Naive thymus-derived CD4-positive, alpha-beta T cell (primary cell): ENCODE results near the gene FSTL3. TPM values are rescaled to one million over a fixed set of nuclear protein-coding genes. Genes with fewer than 3 reads are reported as not detected.
A peak's percentile ranks its signal among the peaks of the same experiment; 100 is the strongest.

Experiments
- ATAC-seq: fragments of 150-1000 bp; cut with Tn5 transposase; 2 replicates; pipeline ENCODE4 v1.10.0; 2021; ENCODE audit warnings: mild to moderate bottlenecking, moderate library complexity
- CTCF ChIA-PET: fragments of 350-600 bp; sonication (Branson Sonifier 250); formaldehyde crosslinking; loops from one replicate; lab custom pipeline; 2021; ENCODE audit warnings: antibody characterized with exemption; lab: Charles Lee
- POLR2A ChIA-PET: fragments of 350-600 bp; sonication (Branson Sonifier 250); formaldehyde crosslinking; loops from one replicate; lab custom pipeline; 2021; ENCODE audit warnings: antibody characterized with exemption, inconsistent platforms; lab: Charles Lee
- DNase-seq, 9 donors: peaks; one replicate each; pipeline versions ENCODE4 v3.0.0 to v3.0.0-alpha.2; 2020 to 2022; ENCODE audit warnings: mixed read lengths in 1 of 9
- H3K27ac ChIP-seq: one replicate; pipeline ENCODE4 v1.7.0; 2013; ENCODE audit warnings: mild to moderate bottlenecking, low read depth, low read length, moderate library complexity
- H3K27me3 ChIP-seq, 2 donors: one replicate each; pipeline ENCODE4 v1.7.0; 2013; ENCODE audit warnings: low read length in 2 of 2, mild to moderate bottlenecking in 2 of 2, moderate library complexity in 2 of 2; ENCODE audit not compliant: control insufficient read depth in 2 of 2, insufficient read depth in 2 of 2
- H3K36me3 ChIP-seq, 3 experiments: 1 replicate in 2 of 3; 2 replicates in 1 of 3; pipeline ENCODE4 v1.7.0; 2013; ENCODE audit warnings: low read length in 3 of 3, mild to moderate bottlenecking in 3 of 3, moderate library complexity in 1 of 3; ENCODE audit not compliant: insufficient read depth in 3 of 3, control insufficient read depth in 2 of 3
- H3K4me1 ChIP-seq, 2 donors: one replicate each; pipeline ENCODE4 v1.7.0; 2013; ENCODE audit warnings: low read length in 2 of 2, mild to moderate bottlenecking in 2 of 2, moderate library complexity in 1 of 2; ENCODE audit not compliant: control insufficient read depth in 2 of 2, insufficient read depth in 2 of 2
- H3K4me3 ChIP-seq: 2 replicates; pipeline ENCODE4 v1.7.0; 2013; ENCODE audit warnings: mild to moderate bottlenecking, low read length
- H3K9me3 ChIP-seq, 3 experiments: 1 replicate in 2 of 3; 2 replicates in 1 of 3; pipeline ENCODE4 v1.7.0; 2013; ENCODE audit warnings: low read length in 3 of 3; ENCODE audit not compliant: control insufficient read depth in 2 of 3
- H3K27ac Mint-ChIP-seq, 9 donors: one replicate each; pipeline ENCODE4 v1.8.0; 2020 to 2022; ENCODE audit warnings: mixed read lengths in 9 of 9, mild to moderate bottlenecking in 8 of 9, moderate library complexity in 5 of 9, inconsistent platforms in 2 of 9
- H3K27me3 Mint-ChIP-seq, 5 donors: one replicate each; pipeline ENCODE4 v1.8.0; 2021 to 2022; ENCODE audit warnings: mixed read lengths in 5 of 5, mild to moderate bottlenecking in 1 of 5
- H3K36me3 Mint-ChIP-seq, 5 donors: one replicate each; pipeline ENCODE4 v1.8.0; 2020 to 2022; ENCODE audit warnings: mixed read lengths in 5 of 5, mild to moderate bottlenecking in 3 of 5, inconsistent platforms in 1 of 5
- H3K4me1 Mint-ChIP-seq, 7 donors: one replicate each; pipeline ENCODE4 v1.8.0; 2020 to 2022; ENCODE audit warnings: mixed read lengths in 7 of 7, mild to moderate bottlenecking in 3 of 7, inconsistent platforms in 1 of 7
- H3K4me3 Mint-ChIP-seq, 10 donors: one replicate each; pipeline ENCODE4 v1.8.0; 2020 to 2022; ENCODE audit warnings: mild to moderate bottlenecking in 10 of 10, mixed read lengths in 10 of 10, moderate library complexity in 6 of 10, inconsistent platforms in 2 of 10
- H3K9me3 Mint-ChIP-seq, 11 donors: one replicate each; pipeline ENCODE4 v1.8.0; 2020 to 2022; ENCODE audit warnings: mixed read lengths in 11 of 11, mild to moderate bottlenecking in 4 of 11, inconsistent platforms in 1 of 11, moderate library complexity in 1 of 11
- intact Hi-C, 2 donors: fragments of 100-400 bp; cut with micrococcal nuclease; formaldehyde crosslinking; loops; one replicate each; pipeline ENCODE4 v1.15.1; 2023
- polyA plus RNA-seq, 2 donors: library from polyadenylated mRNA; unstranded; fragments of 300-500 nt; fragmentation: Illumina TruSeq; gene quantifications; one replicate each; pipeline ENCODE4 v1.2.3, GENCODE V29; 2021
- total RNA-seq, 6 experiments: library from RNA in 5 of 6; stranded (reverse) in 5 of 6; gene quantifications; 1 replicate in 5 of 6; 2 replicates in 1 of 6; pipeline ENCODE4 v1.2.3 and lab custom pipeline; 2021 to 2026

FSTL3 gene
- total and polyA plus RNA-seq, 7 experiments from 2014 or later = 2.7 to 6.4 (median 4.7) TPM

DNA sequence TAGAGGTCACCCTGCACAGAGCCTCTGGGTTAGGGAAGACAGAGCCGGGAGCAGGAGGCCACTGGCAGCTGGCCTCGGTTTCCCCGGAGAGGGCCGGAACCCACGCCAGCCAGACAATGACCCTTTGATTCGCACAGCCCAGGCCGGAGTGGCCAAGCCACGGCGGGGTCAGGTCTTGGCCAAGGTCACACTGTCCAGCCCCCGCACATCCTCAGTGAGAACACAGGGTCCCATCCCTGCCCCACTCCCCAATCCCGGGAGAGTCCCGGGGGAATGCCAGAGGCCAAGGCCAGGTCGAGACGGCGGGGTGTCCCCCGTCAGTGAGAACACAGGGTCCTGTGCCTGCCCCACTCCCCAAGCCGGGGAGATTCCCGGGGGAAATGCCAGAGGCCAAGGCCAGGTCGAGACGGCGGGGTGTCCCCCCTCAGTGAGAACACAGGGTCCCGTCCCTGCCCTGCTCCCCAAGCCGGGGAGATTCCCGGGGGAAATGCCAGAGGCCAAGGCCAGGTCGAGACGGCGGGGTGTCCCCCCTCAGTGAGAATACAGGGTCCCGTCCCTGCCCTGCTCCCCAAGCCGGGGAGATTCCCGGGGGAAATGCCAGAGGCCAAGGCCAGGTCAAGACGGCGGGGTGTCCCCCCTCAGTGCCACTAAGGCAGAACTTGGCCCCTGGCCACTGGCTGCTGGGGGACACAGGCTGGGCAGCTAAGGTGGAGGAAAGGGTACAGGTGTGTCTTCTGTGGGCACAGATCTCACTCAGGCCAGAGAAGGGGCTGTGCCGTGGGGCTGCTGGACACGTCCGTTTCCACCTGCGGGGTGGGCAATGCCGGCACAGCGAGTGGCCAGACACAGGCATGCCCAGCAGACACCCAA, 1.7 kb upstream of the FSTL3 start:
- Histone ChIP-seq H3K36me3 (no peaks in the 10 kb centered on the region), H3K27me3 (peaks cover 0 to 6% of the 10 kb centered on the region in 2 donors), H3K9me3 (no peaks in the 10 kb centered on the region), H3K4me3 (no peak overlapping the region), H3K4me1 (peaks cover 4% of the 10 kb centered on the region in 2 donors), H3K27ac (no peak overlapping the region)
- H3K9me3 Mint-ChIP-seq = no peaks in the 10 kb centered on the region
- ChIA-PET POLR2A (no interaction called here), CTCF (interaction anchor here (0.6 kb wide), 1 partner anchor 155 kb away, joined by 3 read pairs; no protein-coding TSS in a partner anchor)
- H3K27ac Mint-ChIP-seq = no peak overlapping the region
- DNase-seq (no peak), ATAC-seq (no peak)
- H3K36me3 Mint-ChIP-seq = no peaks in the 10 kb centered on the region
- H3K4me1 Mint-ChIP-seq = peaks cover 0 to 11% (median 4%) of the 10 kb centered on the region in 7 donors
- peaks cover 6 to 18% (median 12%) of the 10 kb centered on the region in 5 donors for H3K27me3 Mint-ChIP-seq
- H3K4me3 Mint-ChIP-seq = no peak overlapping the region
- intact Hi-C loops = no loop called here

DNA sequence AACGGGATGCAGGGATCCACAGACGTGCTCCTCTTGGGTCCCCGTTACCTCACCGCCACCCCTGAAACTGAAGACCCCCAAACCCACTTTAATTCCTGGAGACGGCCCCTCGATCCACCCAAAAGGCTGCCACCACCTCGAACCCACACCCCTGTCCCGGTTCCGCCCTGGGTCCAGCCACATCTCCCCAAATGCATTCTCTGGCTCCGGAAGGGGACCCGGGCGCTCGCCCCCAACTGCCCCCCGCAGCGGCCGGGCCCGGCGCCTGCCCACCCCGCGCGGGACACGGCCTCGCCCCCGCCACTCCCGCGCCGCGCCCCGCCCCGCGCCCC, 219 bp upstream of the FSTL3 start:
- Histone ChIP-seq H3K9me3 (no peaks in the 10 kb centered on the region), H3K27ac (no peak overlapping the region), H3K27me3 (peaks cover 0 to 6% of the 10 kb centered on the region in 2 donors), H3K4me1 (peaks cover 5 to 6% of the 10 kb centered on the region in 2 donors), H3K4me3 (no peak overlapping the region), H3K36me3 (no peaks in the 10 kb centered on the region)
- intact Hi-C loops = no loop called here
- Mint-ChIP-seq H3K9me3 (no peaks in the 10 kb centered on the region), H3K4me3 (no peak overlapping the region), H3K4me1 (peaks cover 0 to 11% (median 5%) of the 10 kb centered on the region in 7 donors), H3K27ac (no peak overlapping the region), H3K27me3 (peaks cover 6 to 18% (median 12%) of the 10 kb centered on the region in 5 donors), H3K36me3 (no peaks in the 10 kb centered on the region)
- ChIA-PET CTCF (no interaction called here), POLR2A (interaction anchor here (1.0 kb wide), 1 partner anchor 9 kb away, joined by 3 read pairs; no protein-coding TSS in a partner anchor)
- no peak for DNase-seq
- ATAC-seq = no peak

DNA sequence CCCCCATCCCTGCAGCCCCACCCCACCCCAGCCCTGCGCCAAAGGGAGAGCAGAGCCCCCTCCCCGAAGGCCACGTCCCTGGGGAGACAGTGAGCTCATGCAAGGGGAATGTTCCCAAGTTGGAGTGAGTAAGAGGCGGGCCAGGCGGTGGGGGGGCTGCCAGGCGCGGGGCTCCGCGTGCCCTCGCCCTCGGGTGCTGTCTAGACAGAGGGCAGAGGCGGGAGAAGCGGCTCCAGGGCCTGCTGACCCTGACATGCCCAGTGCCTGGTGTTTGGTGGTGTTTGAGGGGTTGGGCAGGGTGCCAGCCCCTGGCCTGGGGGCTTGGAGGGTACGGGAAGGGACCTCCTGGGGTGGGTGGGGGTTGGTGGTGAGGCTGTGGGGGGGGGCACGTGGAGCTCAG, 1.0 kb downstream of the FSTL3 start:
- Mint-ChIP-seq H3K27me3 (peaks cover 6 to 18% (median 12%) of the 10 kb centered on the region in 5 donors), H3K9me3 (no peaks in the 10 kb centered on the region), H3K27ac (no peak overlapping the region), H3K4me3 (peak overlapping the region in 1 of 10 donors; percentile 49), H3K36me3 (no peaks in the 10 kb centered on the region), H3K4me1 (peaks cover 0 to 11% (median 5%) of the 10 kb centered on the region in 7 donors)
- Histone ChIP-seq H3K36me3 (no peaks in the 10 kb centered on the region), H3K27me3 (peaks cover 0 to 6% of the 10 kb centered on the region in 2 donors), H3K4me1 (peaks cover 5 to 12% of the 10 kb centered on the region in 2 donors), H3K4me3 (no peak overlapping the region), H3K9me3 (no peaks in the 10 kb centered on the region), H3K27ac (no peak overlapping the region)
- ChIA-PET POLR2A (no interaction called here), CTCF (no interaction called here)
- intact Hi-C loops = no loop called here
- DNase-seq (no peak), ATAC-seq (no peak)

DNA sequence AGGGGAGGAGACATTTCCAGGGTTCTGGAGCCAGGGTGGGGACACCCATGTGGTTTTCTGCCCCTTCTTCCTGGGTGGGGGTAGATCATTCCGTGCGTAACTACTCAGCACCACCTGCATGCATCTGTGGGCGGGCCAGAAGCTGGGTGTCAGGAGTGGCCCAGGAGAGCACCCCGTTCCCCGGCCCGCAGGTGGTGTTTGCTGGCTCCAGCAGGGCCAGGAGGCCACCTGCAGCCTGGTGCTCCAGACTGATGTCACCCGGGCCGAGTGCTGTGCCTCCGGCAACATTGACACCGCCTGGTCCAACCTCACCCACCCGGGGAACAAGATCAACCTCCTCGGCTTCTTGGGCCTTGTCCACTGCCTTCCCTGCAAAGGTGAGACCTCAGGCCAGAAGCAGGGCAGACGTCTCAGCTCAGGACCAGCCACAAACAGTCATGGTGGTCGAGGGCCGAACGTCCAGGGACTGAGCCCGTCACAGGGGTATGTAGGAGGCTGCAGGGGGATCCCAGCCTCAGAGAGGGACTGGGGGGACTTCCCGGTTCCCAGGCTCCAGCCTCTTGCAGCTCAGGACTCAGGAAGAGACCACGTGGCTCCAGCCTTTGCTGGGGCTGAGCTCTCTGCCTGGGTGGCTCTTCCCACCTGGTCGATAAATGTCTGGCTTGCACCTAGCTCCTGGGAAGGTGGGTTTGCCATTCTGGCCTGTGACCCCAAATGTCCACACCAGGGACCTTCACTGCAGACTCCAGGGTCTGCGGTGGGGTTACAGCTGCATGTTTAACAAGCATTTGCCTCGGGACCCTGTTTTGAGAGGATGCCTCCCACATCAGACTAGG, 1.6 kb downstream of the FSTL3 start:
- no peaks in the 10 kb centered on the region for H3K36me3 ChIP-seq
- ChIA-PET POLR2A (interaction anchor here (2.2 kb wide), 1 partner anchor 15 kb away, joined by 10 read pairs; the partner anchor contains the start of gene RNF126), CTCF (no interaction called here)
- DNase-seq (no peak), ATAC-seq (no peak)
- Mint-ChIP-seq H3K27ac (peak overlapping the region in 2 of 9 donors; percentile 33 to 45), H3K9me3 (no peaks in the 10 kb centered on the region), H3K4me3 (peak overlapping the region in 4 of 10 donors; percentile 10 to 49 (median 24)), H3K4me1 (peaks cover 0 to 11% (median 5%) of the 10 kb centered on the region in 7 donors), H3K27me3 (peaks cover 6 to 18% (median 12%) of the 10 kb centered on the region in 5 donors), H3K36me3 (no peaks in the 10 kb centered on the region)
- peaks cover 0 to 6% of the 10 kb centered on the region in 2 donors for H3K27me3 ChIP-seq
- H3K4me3 ChIP-seq = no peak overlapping the region
- no peaks in the 10 kb centered on the region for H3K9me3 ChIP-seq
- intact Hi-C loops = no loop called here
- H3K27ac ChIP-seq = no peak overlapping the region
- peaks cover 5 to 12% of the 10 kb centered on the region in 2 donors for H3K4me1 ChIP-seq

DNA sequence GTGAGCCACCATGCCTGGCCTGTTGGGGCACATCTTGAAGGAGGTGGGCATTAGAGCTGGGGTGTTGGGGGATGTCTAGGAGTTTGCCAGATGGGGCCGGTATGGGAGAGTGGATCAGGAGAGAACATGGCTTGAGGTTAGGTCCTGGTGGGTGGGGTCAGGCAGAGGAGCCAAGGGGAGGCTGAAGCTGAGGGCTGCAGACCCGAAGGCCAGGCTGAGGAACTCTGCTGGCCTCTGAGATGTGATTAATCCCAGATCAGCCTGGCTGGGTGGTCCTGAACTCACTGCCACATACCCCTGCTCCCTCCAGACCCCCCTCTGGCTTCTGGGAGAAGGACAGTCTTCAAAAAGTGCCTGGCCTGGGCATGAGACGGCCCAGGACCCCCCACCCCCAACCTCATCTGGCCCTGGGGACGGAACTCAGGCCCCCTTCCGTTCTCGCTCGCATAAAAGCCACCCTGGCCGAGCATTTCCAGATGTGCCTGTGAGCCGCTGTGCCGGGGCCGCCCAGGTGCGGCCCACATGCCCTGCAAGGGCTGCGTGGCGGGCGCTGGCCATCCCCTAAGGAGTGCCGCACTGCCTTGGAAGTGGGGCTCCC, 2.7 kb downstream of the FSTL3 start:
- ATAC-seq = no peak
- CTCF ChIA-PET = interaction anchor here (0.7 to 1.1 kb wide), 3 partner anchors 14 to 92 kb away, joined by 3 to 7 read pairs (median 6); partner anchors contain the start of gene PRSS57
- peaks cover 6 to 16% (median 9%) of the 10 kb centered on the region in 5 donors for H3K27me3 Mint-ChIP-seq
- Histone ChIP-seq H3K27me3 (peaks cover 0 to 3% of the 10 kb centered on the region in 2 donors), H3K27ac (no peak overlapping the region), H3K4me1 (peaks cover 5 to 12% of the 10 kb centered on the region in 2 donors), H3K36me3 (no peaks in the 10 kb centered on the region), H3K4me3 (peak overlapping the region; percentile 54), H3K9me3 (no peaks in the 10 kb centered on the region)
- H3K9me3 Mint-ChIP-seq = no peaks in the 10 kb centered on the region
- H3K4me3 Mint-ChIP-seq = peak overlapping the region; percentile 45 to 80 (median 75)
- H3K27ac Mint-ChIP-seq = peak overlapping the region in 3 of 9 donors; percentile 47 to 67 (median 65)
- POLR2A ChIA-PET = interaction anchor here (1.0 to 2.2 kb wide), 3 partner anchors 8 to 19 kb away, joined by 3 to 10 read pairs (median 4); partner anchors contain the start of gene RNF126
- no peaks in the 10 kb centered on the region for H3K36me3 Mint-ChIP-seq
- intact Hi-C loops = no loop called here
- peaks cover 0 to 11% (median 5%) of the 10 kb centered on the region in 7 donors for H3K4me1 Mint-ChIP-seq
- DNase-seq = no peak
